AG10803 (cell line): ENCODE data around the gene DNAL4.

Experiments used
- DNase-seq: peaks from one replicate; pipeline ENCODE4 v3.0.0; 2010; ENCODE audit warnings: low read depth
- H3K4me3 ChIP-seq: 2 replicates; pipeline ENCODE4 v1.5.1; 2011; ENCODE audit warnings: mild to moderate bottlenecking, low read length, control low read depth
- TF ChIP-seq, protein P1 (sequence below): conservative IDR thresholded peaks from 2 replicates; pipeline ENCODE4 v1.5.1; 2011; ENCODE audit warnings: mild to moderate bottlenecking, low read length, control low read depth, inconsistent platforms

Gene DNAL4

DNA sequence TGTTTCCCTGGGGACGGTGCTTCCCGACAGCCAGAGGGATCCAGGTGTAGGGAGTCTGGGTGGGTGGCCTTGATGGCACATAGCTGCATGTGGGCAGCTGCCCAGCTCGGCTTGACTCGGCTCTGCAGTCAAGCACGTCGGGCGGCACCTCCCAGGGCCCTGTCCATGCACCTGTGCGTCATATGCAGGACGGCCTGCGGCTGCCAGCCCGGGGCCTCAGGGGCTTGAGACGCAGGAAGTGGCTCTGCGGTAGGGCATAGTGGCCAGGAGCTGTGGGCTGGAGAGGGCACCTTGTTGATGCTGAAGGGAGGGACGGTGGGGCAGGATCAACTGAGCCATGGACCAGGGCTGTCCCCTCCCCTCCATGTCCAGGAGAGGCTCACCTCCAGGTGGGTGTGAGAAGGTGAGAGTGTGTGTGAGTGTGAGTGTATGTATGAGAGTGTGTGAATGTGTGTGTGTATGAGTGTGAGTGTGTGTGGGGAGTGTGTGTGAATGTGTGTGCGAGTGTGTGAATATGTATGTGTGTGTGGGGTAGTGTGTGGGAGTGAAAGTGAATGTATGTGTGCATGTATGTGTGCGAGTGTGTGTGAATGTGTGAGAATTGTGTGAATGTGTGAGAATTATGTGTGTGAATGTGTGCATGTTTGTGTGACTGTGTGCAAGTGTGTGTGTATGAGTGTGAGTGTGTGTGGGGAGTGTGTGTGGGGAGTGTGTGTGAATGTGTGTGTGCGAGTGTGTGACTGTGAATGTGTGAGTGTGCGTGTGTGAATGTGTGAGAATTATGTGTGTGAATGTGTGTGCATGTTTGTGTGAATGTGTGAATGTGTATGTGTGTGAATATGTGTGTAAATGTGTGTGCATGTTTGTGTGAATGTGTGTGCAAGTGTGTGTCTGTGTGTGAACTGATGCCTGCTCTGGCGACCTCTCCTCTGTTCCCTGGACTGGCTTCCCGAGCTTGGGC lies 32.5 kb downstream of the DNAL4 start:
- TF ChIP-seq, protein P1, sequence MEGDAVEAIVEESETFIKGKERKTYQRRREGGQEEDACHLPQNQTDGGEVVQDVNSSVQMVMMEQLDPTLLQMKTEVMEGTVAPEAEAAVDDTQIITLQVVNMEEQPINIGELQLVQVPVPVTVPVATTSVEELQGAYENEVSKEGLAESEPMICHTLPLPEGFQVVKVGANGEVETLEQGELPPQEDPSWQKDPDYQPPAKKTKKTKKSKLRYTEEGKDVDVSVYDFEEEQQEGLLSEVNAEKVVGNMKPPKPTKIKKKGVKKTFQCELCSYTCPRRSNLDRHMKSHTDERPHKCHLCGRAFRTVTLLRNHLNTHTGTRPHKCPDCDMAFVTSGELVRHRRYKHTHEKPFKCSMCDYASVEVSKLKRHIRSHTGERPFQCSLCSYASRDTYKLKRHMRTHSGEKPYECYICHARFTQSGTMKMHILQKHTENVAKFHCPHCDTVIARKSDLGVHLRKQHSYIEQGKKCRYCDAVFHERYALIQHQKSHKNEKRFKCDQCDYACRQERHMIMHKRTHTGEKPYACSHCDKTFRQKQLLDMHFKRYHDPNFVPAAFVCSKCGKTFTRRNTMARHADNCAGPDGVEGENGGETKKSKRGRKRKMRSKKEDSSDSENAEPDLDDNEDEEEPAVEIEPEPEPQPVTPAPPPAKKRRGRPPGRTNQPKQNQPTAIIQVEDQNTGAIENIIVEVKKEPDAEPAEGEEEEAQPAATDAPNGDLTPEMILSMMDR, result no peak

DNA sequence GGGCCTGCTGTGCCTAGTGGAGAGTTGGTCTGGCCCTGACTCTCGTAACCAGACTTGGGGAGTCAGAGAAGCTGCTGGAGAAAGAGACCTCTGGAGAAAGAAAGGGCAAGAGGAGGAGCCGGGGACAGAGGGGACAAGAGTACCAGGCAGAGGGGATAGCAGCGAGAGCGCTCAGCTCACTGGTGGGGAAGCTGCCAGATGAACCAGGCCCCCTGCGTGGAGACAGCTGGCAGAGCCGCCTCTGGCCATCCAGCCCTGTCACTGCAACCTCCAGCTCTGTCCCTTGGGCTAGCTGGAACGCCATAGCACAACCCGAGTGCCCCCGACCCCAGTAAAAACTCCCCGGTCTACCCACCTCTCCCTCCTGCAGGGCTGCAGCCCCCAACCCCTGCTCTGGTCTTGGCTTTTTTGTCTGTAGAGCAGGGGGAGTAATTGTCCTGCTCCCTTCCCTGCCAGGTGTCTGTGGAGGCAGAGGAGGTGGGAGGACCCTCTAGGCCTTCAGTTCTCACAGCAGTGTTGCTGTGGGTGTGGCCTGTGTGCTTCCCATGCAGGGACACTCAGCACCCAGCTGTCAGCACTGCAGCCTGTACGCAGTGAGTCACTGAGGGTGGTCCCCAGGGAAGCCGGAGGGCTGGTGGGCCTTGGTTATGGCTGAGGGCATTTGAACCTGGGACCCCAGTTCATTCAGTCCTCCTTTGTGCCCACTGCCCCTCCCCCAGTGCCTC lies 33.3 kb downstream of the DNAL4 start:
- no peak for DNase-seq
- TF ChIP-seq, protein P1, result no peak
- H3K4me3 ChIP-seq, result no peak overlapping the region

More for the DNA sequence above, 32.5 kb downstream of the DNAL4 start:
- DNase-seq, result no peak
- H3K4me3 ChIP-seq, result no peak overlapping the region

DNA sequence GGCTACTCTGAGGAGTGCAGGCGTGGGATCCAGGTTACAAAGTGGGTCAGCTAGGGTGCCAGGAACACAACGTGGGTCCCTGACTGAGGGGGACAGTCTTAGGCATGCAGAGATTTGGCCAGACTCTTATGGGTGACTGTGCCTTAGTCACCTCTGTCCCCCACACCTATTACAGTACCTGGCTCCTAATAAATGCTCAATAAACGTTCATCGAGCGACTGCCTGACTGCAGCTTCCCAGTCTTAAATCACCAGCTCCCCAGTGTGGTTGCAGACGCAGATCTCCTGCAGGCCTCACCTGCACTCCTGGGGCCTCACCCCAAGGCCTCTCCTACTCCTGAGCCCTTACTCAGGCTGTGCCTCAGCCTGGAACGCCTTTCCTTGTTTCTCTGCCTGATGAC lies 34.9 kb downstream of the DNAL4 start:
- no peak overlapping the region for H3K4me3 ChIP-seq
- no peak for DNase-seq
- TF ChIP-seq, protein P1, result no peak

DNA sequence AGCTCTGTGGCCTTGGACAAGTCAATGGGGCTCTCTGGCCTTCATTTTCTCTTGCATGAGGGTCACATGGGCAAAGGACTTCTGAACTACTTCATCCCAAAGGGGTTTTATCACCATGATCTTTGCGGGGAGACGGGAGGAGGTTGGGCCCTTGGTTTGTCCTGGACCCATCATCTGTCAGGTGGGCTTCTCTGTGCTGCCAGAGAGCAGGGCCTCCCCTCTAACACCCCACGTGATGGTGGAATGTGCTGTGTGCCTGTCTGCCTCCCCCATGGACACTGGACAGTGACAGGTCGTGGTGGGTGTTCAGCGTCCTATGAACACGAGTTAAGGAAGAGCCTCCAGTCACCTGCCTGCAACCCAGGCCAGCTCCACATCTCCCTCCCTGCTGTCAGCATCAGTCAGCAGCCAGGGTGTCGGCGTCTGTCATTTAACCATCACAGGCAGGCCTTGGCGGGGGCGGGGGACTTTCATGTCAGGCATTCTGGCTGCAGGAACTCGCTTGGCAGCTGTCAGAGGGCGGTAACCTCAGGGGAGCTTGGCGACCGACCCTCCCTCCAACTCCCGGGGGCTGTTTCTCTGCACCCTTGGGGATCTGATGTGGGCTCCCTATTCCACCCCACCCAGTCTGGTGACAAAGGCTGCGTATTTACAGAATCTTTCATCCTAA lies 35.5 kb downstream of the DNAL4 start:
- no peak for DNase-seq
- TF ChIP-seq, protein P1, result no peak
- H3K4me3 ChIP-seq, result no peak overlapping the region

DNA sequence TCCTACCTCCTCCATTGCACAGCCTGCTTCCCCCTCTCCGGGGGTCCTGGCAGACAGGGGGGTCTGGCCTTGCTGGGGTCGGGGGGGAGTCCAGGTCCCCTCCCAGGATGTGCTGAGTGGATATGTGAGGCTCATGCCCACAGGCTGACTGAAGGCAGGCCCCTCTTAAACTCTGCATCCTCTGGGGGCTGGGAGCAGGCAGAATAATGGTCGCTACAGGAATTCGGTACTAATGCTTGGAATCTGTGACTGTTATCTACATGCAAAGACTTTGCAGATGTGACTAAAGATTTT lies 36.5 kb downstream of the DNAL4 start:
- DNase-seq, result no peak
- no peak overlapping the region for H3K4me3 ChIP-seq
- TF ChIP-seq, protein P1, result no peak

DNA sequence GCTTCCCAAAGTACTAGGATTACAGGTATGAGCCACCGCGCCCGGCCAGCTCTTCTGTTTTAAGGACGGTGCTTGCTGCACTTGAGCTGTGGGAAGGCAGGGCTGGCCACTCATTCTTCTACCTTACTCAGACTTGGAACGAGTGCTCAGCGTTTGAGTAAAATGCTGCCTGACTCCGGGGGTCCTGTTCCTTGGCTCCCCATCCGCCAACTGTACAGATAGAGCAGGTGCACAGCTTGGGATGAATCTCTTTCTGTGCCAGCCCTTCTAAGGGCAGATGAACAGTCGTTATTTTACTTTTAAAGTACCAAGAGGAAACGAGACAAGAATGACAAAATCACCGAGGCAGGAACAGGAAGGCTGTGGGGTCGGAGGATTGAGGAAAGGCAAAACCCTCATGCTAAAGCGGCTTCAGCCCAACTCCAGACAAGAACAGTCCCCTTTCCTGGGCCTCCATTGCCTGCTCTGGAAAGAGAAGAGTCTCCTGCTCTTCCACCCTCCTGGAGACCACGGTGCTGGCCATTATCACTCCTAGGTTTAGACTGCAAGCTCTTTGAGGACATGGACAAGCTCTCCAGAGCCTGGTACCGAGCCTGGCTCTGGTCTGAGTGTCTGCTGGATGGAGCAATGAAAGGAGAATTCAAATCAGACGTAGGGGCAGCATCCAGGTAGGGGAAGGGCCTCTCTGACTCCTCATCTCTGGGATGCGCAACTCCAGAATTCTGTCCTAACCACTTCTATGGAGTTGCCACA lies 37.1 kb downstream of the DNAL4 start:
- peak overlapping the region; percentile 12 for H3K4me3 ChIP-seq
- TF ChIP-seq, protein P1, result no peak
- no peak for DNase-seq
